IPS DF 6.9 (cell line): ENCODE measurements around the gene MGMT.

Experiments used
- DNase-seq: peaks from one replicate; pipeline ENCODE4 v3.0.0-alpha.2; 2013; ENCODE audit warnings: low read depth, low spot score
- H3K27ac ChIP-seq: one replicate; pipeline ENCODE4 v1.5.1; 2013; ENCODE audit warnings: low read length, control low read depth
- H3K27me3 ChIP-seq: 2 replicates; pipeline ENCODE4 v1.6.1; 2013; ENCODE audit warnings: mild to moderate bottlenecking, low read length; ENCODE audit not compliant: control insufficient read depth, insufficient read depth
- H3K36me3 ChIP-seq: 2 replicates; pipeline ENCODE4 v1.6.1; 2013; ENCODE audit warnings: low read length; ENCODE audit not compliant: control insufficient read depth, insufficient read depth
- H3K4me1 ChIP-seq: 2 replicates; pipeline ENCODE4 v1.6.1; 2013; ENCODE audit warnings: low read length; ENCODE audit not compliant: control insufficient read depth, insufficient read depth
- H3K4me3 ChIP-seq: 2 replicates; pipeline ENCODE4 v1.5.1; 2013; ENCODE audit warnings: mild to moderate bottlenecking, low read length
- H3K9me3 ChIP-seq: 2 replicates; pipeline ENCODE4 v1.6.1; 2013; ENCODE audit warnings: low read length, inconsistent platforms; ENCODE audit not compliant: control insufficient read depth, insufficient read depth
- WGBS: extraction: QIAGEN DNeasy Blood & Tissue Kit; methylation state at CpG from one replicate; pipeline ENCODE4 v1.1.7; 2013; ENCODE audit warnings: mixed read lengths, missing lambda C conversion rate; ENCODE audit not compliant: insufficient read length, insufficient coverage; 5-methylcytosine and 5-hydroxymethylcytosine counted together

MGMT gene

DNA sequence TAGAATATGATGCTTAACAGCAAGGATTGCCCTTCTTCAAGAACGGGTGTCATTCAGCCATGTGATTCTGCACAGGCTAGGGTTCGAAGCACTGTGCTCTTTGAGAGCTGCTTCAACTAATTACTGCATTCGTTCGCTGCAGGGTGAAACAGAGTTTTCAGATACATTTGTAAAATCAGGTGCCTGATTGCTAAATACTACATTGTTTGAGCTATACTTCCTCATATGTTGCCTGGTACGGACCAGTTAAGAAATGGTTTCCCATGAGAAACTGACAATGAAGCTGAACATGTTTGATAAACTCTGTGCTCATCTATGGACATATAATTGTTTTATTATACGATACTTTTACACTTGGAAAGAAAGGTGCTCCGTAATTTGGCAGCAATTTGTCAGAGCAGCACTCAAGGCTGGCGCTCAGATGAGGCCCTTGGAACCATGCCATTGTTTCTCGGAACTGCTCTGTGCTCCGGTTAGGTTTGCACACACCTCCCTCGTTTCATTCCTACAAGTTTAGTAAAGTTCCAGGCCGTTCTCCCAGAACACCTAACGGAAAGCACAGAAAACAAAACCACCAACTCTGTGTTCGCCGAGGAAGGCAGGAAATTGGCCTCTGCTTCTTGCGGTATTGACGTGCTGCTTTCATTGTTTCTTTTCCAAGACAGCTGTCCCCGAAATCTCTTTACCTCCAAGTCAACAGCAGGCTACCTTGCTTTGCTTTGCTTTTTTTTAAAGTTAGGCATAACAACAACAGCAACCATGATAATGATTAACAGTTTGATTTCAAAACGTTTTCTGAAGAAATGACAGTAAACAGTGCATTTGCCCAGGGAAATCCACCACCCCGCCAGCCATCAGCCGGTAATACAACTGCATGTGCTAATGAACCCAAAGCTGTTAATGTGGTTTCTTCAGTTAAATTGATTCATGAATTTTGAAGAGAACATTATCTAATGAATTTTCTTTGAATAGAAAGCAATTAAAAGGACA is 290.2 kb downstream of the MGMT start:
- WGBS, result no CpG with 5 or more reads among the region's 21 CpGs
- Histone ChIP-seq H3K4me3 (no peak overlapping the region), H3K36me3 (no peaks in the 10 kb centered on the region; the same call in 1 of the 2 replicates), H3K4me1 (no peaks in the 10 kb centered on the region), H3K27ac (no peak overlapping the region), H3K9me3 (no peaks in the 10 kb centered on the region; the same call in 1 of the 2 replicates), H3K27me3 (no peaks in the 10 kb centered on the region)
- DNase-seq, result no peak

DNA sequence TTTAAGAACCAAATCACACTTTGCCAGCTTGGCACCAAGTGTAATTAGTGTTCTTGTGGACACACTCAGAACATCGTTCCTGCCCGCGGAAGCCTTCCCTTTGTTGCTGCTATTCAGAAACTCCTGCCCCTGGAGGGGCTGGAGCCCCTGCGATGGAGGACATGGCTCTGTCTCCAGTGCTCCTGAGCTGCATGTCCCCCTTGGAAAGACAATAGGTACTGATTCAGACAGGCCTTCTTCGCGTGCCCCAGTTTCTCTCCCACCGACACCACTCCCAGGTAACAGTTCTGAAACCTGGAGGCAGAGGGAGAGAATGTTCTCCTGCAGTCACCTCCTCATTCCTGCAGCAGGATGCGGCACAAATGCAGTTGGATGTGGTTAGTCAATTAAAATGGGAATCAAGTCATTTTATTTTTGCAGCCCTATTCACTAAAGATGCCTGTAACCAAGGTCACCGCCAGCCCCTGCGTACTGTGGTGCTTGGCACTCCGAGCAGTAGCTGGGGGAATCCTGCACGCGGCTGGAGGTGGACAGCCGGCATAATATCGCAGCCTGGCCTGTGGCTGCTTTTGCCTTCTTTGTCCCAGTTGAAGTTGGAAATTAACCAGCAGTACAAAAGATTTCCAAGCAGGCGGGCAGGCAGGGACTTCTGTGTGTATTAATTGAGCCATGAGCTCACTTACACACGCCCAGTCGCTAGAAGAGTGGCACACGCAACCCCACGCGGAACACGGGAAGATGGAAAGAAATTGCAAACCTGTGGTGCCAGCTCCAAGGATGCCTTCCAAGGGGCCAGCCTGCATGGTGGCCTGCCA is 291.4 kb downstream of the MGMT start:
- no peaks in the 10 kb centered on the region; the same call in 1 of the 2 replicates for H3K36me3 ChIP-seq
- no peaks in the 10 kb centered on the region; the same call in 1 of the 2 replicates for H3K9me3 ChIP-seq
- WGBS, result no CpG with 5 or more reads among the region's 22 CpGs
- H3K4me3 ChIP-seq, result no peak overlapping the region
- no peak for DNase-seq
- H3K4me1 ChIP-seq, result no peaks in the 10 kb centered on the region
- no peak overlapping the region for H3K27ac ChIP-seq
- no peaks in the 10 kb centered on the region for H3K27me3 ChIP-seq

DNA sequence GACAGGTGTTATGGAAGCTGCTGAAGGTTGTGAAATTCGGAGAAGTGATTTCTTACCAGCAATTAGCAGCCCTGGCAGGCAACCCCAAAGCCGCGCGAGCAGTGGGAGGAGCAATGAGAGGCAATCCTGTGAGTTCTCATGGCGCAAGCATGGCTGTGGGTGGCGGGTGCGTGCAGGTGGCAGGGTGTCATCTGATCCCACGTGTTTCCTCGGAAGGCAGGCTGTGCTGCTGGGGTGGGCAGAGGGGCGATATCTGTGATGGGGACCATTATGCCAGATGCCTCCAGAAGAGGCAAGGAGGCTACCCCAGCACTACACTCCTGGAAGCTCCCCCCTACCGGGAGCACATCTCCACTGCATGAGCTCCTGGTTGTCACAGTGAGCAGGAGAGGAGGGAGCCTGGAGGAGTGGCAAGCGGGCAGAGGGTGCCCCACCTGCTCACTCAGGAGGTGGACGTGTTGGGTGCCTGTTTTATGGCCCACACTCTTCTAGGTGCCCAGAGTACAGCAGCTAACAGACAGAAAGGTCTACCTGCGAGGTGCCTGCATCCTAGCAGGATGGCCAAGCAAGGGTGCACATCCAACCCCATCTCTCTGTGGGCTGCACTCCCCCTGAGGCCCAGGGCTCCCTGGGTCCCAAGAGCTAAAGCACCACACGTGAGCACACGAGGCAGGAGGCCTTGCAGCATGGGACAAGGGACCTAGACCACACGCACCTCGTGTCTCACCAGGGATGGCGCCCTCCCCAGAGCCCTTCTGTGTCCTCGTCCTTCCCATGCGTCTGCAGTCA is 292.4 kb downstream of the MGMT start:
- DNase-seq, result no peak
- WGBS, result no CpG with 5 or more reads among the region's 21 CpGs
- no peaks in the 10 kb centered on the region for H3K36me3 ChIP-seq
- H3K9me3 ChIP-seq, result no peaks in the 10 kb centered on the region; the same call in 1 of the 2 replicates
- no peaks in the 10 kb centered on the region for H3K27me3 ChIP-seq
- H3K27ac ChIP-seq, result no peak overlapping the region
- H3K4me3 ChIP-seq, result no peak overlapping the region
- H3K4me1 ChIP-seq, result no peaks in the 10 kb centered on the region

DNA sequence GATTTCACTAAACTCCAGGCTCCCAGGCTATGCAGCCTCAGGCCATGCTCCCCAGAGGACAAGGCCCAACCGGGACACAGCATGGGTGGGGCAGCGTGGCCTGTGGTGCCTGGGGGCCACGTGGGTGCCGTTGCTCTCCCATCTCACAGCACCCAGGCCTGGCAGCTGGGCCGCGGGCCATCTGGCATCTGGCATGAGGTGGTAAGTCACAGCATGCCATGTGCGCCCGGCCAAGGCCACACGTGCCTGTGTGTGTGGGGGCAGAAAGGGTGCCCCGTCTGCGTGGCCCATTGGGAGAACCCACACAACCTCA is 292.9 kb downstream of the MGMT start:
- no peak for DNase-seq
- no peak overlapping the region for H3K4me3 ChIP-seq
- no peaks in the 10 kb centered on the region for H3K36me3 ChIP-seq
- H3K9me3 ChIP-seq, result no peaks in the 10 kb centered on the region
- H3K4me1 ChIP-seq, result no peaks in the 10 kb centered on the region
- WGBS, result no CpG with 5 or more reads among the region's 11 CpGs
- H3K27me3 ChIP-seq, result no peaks in the 10 kb centered on the region
- no peak overlapping the region for H3K27ac ChIP-seq

DNA sequence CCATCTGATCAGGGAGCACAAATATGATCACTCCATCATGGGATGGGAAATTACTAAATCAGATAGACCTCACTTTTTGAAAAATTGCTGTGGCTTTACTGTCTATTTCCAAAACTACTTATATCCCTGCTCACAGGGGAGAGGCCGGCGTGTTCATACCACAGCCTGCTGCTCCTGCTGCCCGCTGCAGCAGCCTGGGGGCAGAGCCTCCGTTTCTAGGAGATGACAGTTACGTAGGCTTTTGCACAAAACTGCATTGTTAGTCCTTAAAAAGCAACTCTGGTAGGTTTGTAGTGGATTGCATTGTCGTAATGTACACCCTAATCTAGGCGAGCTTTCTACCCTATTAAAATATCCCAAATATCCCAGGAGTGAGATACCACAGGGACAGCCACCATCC is 293.4 kb downstream of the MGMT start:
- Histone ChIP-seq H3K27ac (no peak overlapping the region), H3K27me3 (no peaks in the 10 kb centered on the region), H3K36me3 (no peaks in the 10 kb centered on the region), H3K9me3 (no peaks in the 10 kb centered on the region), H3K4me3 (no peak overlapping the region), H3K4me1 (no peaks in the 10 kb centered on the region)
- no peak for DNase-seq
- WGBS, result no CpG with 5 or more reads among the region's 7 CpGs

DNA sequence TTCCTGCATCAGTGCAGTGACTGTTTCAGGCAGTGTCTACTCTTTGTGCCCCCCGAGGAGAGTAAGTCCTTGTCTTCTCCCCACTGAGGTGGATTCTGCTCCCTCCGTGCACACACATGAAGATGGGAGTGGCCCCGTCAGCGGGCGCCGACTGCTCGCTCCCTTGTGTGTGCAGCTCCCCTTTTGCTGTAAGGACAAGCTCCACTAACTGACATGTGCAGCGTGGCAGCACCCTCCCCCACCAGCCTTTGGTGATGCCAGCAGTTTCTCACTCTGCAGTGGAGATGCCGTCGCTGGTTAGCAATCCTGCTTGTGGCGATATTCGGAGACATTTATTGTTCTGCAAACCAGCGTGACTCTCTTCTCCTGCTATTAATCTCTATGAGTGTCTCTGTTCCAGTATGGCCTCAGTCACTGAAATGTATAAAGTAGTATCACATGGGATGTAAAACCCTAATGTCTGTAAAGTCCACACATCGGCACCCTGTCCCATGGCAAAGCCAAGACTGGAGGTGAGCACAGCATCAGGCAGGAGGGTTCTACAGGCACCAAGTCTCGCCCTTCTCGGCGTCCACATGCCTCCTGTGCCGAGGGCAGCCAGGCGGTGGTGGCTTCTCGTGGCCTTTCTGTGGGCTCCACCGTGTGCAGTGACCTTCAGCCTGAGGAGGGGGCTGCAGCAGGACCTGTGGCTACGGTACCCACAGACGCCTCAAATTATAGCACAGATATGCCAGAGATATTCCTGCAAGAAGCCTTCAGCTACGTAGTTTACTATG is 294.3 kb downstream of the MGMT start:
- H3K9me3 ChIP-seq, result no peaks in the 10 kb centered on the region
- no peaks in the 10 kb centered on the region for H3K27me3 ChIP-seq
- DNase-seq, result no peak
- no peak overlapping the region for H3K27ac ChIP-seq
- H3K4me3 ChIP-seq, result no peak overlapping the region
- no CpG with 5 or more reads among the region's 24 CpGs for whole genome bisulfite sequencing
- H3K4me1 ChIP-seq, result no peaks in the 10 kb centered on the region
- H3K36me3 ChIP-seq, result no peaks in the 10 kb centered on the region

DNA sequence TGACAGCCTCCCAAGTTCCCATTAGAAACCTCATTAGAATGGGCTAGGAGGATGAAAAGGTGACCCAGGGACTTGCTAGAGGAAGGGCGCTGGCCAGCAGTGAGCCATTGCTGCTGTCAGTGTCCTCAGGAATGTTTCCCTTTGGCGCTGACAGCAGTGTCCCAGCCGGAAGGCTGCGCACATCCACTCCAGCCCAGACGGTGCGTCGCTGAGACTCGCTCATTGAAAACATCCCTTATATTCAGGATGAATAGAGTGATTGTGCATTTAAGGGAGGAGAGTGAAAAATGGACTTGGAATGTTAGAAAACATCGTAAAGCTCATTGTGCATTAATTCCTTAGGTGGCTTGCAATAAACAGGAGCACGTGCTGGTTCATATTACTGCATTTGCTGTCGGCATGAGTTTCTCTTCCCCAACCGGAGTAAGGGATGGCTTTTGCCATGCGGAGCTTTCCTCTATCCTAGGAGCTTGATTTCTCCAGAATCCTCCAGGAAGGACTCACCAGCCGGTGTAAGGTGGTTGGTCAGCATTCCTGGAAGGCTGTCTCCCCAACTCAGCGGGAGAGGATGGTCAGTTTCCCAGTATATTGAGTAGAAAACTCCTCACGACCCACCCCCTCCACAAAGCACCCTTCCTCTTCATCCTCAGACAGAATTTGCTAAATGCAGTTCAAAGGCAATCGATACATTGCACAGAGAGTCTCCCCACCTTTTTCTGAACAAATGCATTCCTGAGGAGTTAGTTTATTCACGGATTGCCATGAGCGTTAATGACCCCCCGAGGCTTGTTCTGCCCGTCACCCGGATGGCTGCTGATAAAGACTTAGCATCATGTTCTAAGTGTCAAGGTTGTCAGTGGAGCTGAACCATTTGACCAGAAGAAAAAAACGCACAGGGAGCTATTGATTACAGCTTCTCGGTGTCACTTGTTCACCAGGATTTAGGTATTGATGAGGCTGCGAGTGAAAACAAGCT is 295.2 kb downstream of the MGMT start:
- Histone ChIP-seq H3K4me3 (no peak overlapping the region), H3K9me3 (no peaks in the 10 kb centered on the region), H3K4me1 (no peaks in the 10 kb centered on the region), H3K27ac (no peak overlapping the region), H3K36me3 (no peaks in the 10 kb centered on the region), H3K27me3 (no peaks in the 10 kb centered on the region)
- no CpG with 5 or more reads among the region's 25 CpGs for WGBS
- DNase-seq, result no peak

DNA sequence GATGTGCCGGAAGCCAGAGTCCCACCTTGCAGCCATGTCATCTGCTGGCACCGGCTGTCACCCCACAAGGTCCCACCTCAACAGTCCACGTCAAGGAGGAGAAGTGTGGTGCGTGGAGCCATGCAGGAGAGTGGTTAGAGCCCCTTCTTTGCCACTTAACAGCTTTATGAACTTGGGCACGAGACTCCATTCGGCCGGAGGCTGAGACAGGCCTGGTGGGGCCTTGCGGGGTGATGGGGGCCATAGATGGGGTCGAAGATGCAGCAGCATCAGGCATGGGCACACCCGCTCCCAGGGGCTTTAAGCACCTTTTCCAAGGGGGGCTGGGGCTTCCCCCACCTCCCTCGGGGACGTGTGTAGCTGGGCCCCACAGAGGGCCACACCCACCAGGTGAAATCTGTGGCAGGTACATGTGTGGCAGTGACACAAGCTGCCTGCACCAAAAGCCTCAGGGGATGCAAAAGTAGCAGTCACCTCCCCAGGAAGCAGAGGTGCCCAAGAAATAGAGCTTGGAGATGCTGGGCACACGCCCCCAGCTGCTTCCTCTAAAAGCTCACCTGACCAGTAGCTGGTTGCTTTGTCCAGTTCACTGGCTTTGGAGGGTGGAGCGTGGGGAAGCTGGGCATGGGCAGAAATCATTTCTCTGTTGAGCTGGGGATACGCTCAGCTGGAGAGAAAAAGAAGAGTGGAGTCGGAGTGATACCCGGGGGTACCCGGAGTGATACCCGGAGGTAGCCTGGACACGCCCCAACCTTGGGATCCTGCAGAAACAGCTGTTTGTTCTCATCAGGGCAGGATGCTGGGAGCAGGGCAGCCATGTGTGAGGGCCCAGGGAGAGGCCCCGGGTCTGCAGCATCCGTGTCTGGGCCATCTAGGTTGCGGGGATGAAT is 297.2 kb downstream of the MGMT start:
- Histone ChIP-seq H3K36me3 (no peaks in the 10 kb centered on the region), H3K27me3 (no peaks in the 10 kb centered on the region), H3K9me3 (no peaks in the 10 kb centered on the region), H3K4me3 (no peak overlapping the region), H3K4me1 (no peaks in the 10 kb centered on the region), H3K27ac (no peak overlapping the region)
- WGBS, result no CpG with 5 or more reads among the region's 23 CpGs
- no peak for DNase-seq
